Transverse colon (tissue), 4 donors: ENCODE results near the gene CFAP53. TPM values are rescaled to one million over a fixed set of nuclear protein-coding genes. Genes with fewer than 3 reads are reported as not detected.
A peak's percentile ranks its signal among the peaks of the same experiment; 100 is the strongest.

Source experiments
- DNase-seq: peaks from one replicate; pipeline ENCODE4 v3.0.0-alpha.2; 2019
- H3K27ac ChIP-seq, 4 donors: fragments of 200-600 bp; sonication (generic); 2 replicates each; pipeline ENCODE4 v1.5.1; 2016 to 2018; ENCODE audit warnings: inconsistent platforms in 4 of 4
- H3K27me3 ChIP-seq: fragments of 200-600 bp; sonication (generic); 2 replicates; pipeline ENCODE4 v1.5.1; 2017; ENCODE audit warnings: inconsistent platforms
- H3K36me3 ChIP-seq, 4 donors: fragments of 200-600 bp; sonication (generic); 2 replicates each; pipeline ENCODE4 v1.5.1; 2017 to 2019; ENCODE audit warnings: inconsistent platforms in 4 of 4
- H3K4me1 ChIP-seq, 4 donors: fragments of 200-600 bp; sonication (generic); 2 replicates each; pipeline ENCODE4 v1.5.1; 2017 to 2020; ENCODE audit warnings: inconsistent platforms in 4 of 4
- H3K4me3 ChIP-seq, 4 donors: fragments of 200-600 bp; sonication (generic); 1 replicate in 1 of 4; 2 replicates in 3 of 4; pipeline versions ENCODE4 v1.5.1 to v1.6.1; 2017 to 2019; ENCODE audit warnings: inconsistent platforms in 4 of 4
- H3K9me3 ChIP-seq, 2 donors: fragments of 200-600 bp; sonication (generic); 2 replicates each; pipeline ENCODE4 v1.5.1; 2017 to 2019; ENCODE audit warnings: inconsistent platforms in 2 of 2
- CTCF ChIP-seq, 5 experiments: fragments of 200-600 bp in 3 of 5; fragments of 450-650 bp in 2 of 5; sonication (generic) in 3 of 5; IDR thresholded peaks; 1 replicate in 2 of 5; 2 replicates in 3 of 5; pipeline ENCODE4 v1.5.1; 2016 to 2017; ENCODE audit warnings: antibody characterized with exemption in 5 of 5, inconsistent platforms in 3 of 5, mild to moderate bottlenecking in 2 of 5, moderate library complexity in 1 of 5
- EP300 ChIP-seq: sonication (generic); formaldehyde crosslinking; IDR thresholded peaks from one replicate; pipeline ENCODE4 v1.6.1; 2017; ENCODE audit warnings: antibody characterized with exemption, low read depth
- POLR2A ChIP-seq: fragments of 450-650 bp; IDR thresholded peaks from one replicate; pipeline ENCODE4 v1.6.1; 2016; ENCODE audit warnings: antibody characterized with exemption, mild to moderate bottlenecking, moderate library complexity
- POLR2AphosphoS5 ChIP-seq, 3 donors: sonication (generic); formaldehyde crosslinking; IDR thresholded peaks; one replicate each; pipeline ENCODE4 v1.6.1; 2016; ENCODE audit warnings: antibody characterized with exemption in 3 of 3
- WGBS, 2 donors: methylation state at CpG; one replicate each; pipeline ENCODE4 v1.1.5; 2018; ENCODE audit warnings: low coverage in 1 of 2; 5-methylcytosine and 5-hydroxymethylcytosine counted together
- in situ Hi-C, 4 donors: fragments of 200-750 bp; cut with MboI; loops; one replicate each; pipeline versions ENCODE4 v1.15.0 to v1.15.1; 2017; ENCODE audit warnings: low sequenced_read_pairs in 3 of 4, low pct_ligation_motif_present in 1 of 4, low pct_unique_long_range_greater_than_20kb in 1 of 4
- intact Hi-C: fragments of 100-400 bp; cut with DNase I; formaldehyde crosslinking; loops from one replicate; pipeline ENCODE4 v1.15.1; 2023; ENCODE audit warnings: low total_unique reads
- total RNA-seq, 4 donors: library from RNA; depleted of rRNA; stranded (reverse); fragments of >200 nt; gene quantifications; one replicate each; pipeline ENCODE4 v1.1.0, GENCODE V29; 2016

CFAP53 gene
- total RNA-seq, 4 donors from 2014 or later: 0.27 to 4.2 (median 0.48) TPM; not detected in 1

GRCh38 chr18:50190926-50191325 lies 75.4 kb downstream of the CFAP53 start:
- intact Hi-C loops: no loop called here
- Histone ChIP-seq H3K27ac (no peak overlapping the region), H3K9me3 (no peaks in the 10 kb centered on the region), H3K4me1 (peaks cover 7 to 43% (median 17%) of the 10 kb centered on the region in 4 donors), H3K4me3 (no peak overlapping the region), H3K27me3 (peaks cover 32% of the 10 kb centered on the region), H3K36me3 (no peaks in the 10 kb centered on the region)
- in situ Hi-C loops: loop anchor here in 2 of 4 donors (10.0 kb wide), 2 partner anchors 76 to 176 kb away; no protein-coding TSS in a partner anchor
- WGBS, 2 donors: 0 to 41% methylated on average over 1 of the region's 1 CpG
- TF ChIP-seq EP300: no peak
- TF ChIP-seq CTCF (IDR thresholded peaks at IDR 0.05): no peak
- TF ChIP-seq POLR2AphosphoS5 (IDR thresholded peaks at IDR 0.05): no peak
- no peak for DNase-seq

GRCh38 chr18:50190236-50190635 lies 76.1 kb downstream of the CFAP53 start:
- 23 to 45% methylated on average over 1 of the region's 1 CpG for WGBS, 2 donors
- TF ChIP-seq POLR2A: no peak
- TF ChIP-seq EP300: no peak
- TF ChIP-seq CTCF (IDR thresholded peaks at IDR 0.05): no peak
- intact Hi-C loops (no loop called here), in situ Hi-C loops (loop anchor here in 2 of 4 donors (10.0 kb wide), 2 partner anchors 75 to 175 kb away; no protein-coding TSS in a partner anchor)
- H3K4me1 ChIP-seq: peaks cover 7 to 37% (median 17%) of the 10 kb centered on the region in 4 donors
- no peak overlapping the region for H3K27ac ChIP-seq
- DNase-seq: no peak
- H3K27me3 ChIP-seq: peaks cover 25% of the 10 kb centered on the region
- H3K36me3 ChIP-seq: no peaks in the 10 kb centered on the region
- no peak overlapping the region for H3K4me3 ChIP-seq
- H3K9me3 ChIP-seq: no peaks in the 10 kb centered on the region

- Histone ChIP-seq H3K27ac (peak overlapping the region in 2 of 4 donors; percentile 40 to 66), H3K9me3 (no peaks in the 10 kb centered on the region), H3K4me1 (peaks cover 5 to 32% (median 11%) of the 10 kb centered on the region in 4 donors), H3K36me3 (no peaks in the 10 kb centered on the region), H3K27me3 (peaks cover 14% of the 10 kb centered on the region), H3K4me3 (no peak overlapping the region)
- in situ Hi-C loops (no loop called here), intact Hi-C loops (no loop called here)
- no peak for DNase-seq
- TF ChIP-seq POLR2AphosphoS5 (IDR thresholded peaks at IDR 0.05): no peak
- no peak for TF ChIP-seq EP300
- TF ChIP-seq CTCF (IDR thresholded peaks at IDR 0.05): no peak
- no peak for TF ChIP-seq POLR2A
- 66 to 67% methylated on average over 1 of the region's 1 CpG for WGBS, 2 donors
These were observed 77.1 kb downstream of the CFAP53 start for GRCh38 chr18:50189160-50189559.

GRCh38 chr18:50188652-50189051 lies 77.6 kb downstream of the CFAP53 start:
- H3K27ac ChIP-seq: peak overlapping the region in 2 of 4 donors; percentile 40 to 66
- peaks cover 9% of the 10 kb centered on the region for H3K27me3 ChIP-seq
- TF ChIP-seq CTCF (IDR thresholded peaks at IDR 0.05): no peak
- no peak for TF ChIP-seq POLR2AphosphoS5 (IDR thresholded peaks at IDR 0.05)
- TF ChIP-seq EP300: no peak
- no peak for TF ChIP-seq POLR2A
- H3K36me3 ChIP-seq: no peaks in the 10 kb centered on the region
- peak; percentile 15 for DNase-seq
- H3K4me1 ChIP-seq: peaks cover 4 to 27% (median 11%) of the 10 kb centered on the region in 4 donors
- no peaks in the 10 kb centered on the region for H3K9me3 ChIP-seq
- 80 to 83% methylated on average over 2 to 6 of the region's 6 CpGs for whole genome bisulfite sequencing, 2 donors
- intact Hi-C loops: no loop called here
- in situ Hi-C loops: no loop called here
- no peak overlapping the region for H3K4me3 ChIP-seq
